GM12864 (cell line): ENCODE measurements around the gene NFIA.

ENCODE experiments used
- DNase-seq: peaks from one replicate; pipeline ENCODE4 v3.0.0-alpha.2; 2011; ENCODE audit warnings: low read depth
- H3K4me3 ChIP-seq: 2 replicates; pipeline ENCODE4 v1.5.1; 2011; ENCODE audit warnings: mild to moderate bottlenecking, low read depth, low read length, control low read depth
- TF ChIP-seq, protein P1 (sequence below): IDR thresholded peaks from 2 replicates; pipeline ENCODE4 v1.5.1; 2011; ENCODE audit warnings: low read depth, mild to moderate bottlenecking, moderate library complexity, low read length, control low read depth, inconsistent platforms; ENCODE audit errors: missing control alignments

Gene NFIA

DNA sequence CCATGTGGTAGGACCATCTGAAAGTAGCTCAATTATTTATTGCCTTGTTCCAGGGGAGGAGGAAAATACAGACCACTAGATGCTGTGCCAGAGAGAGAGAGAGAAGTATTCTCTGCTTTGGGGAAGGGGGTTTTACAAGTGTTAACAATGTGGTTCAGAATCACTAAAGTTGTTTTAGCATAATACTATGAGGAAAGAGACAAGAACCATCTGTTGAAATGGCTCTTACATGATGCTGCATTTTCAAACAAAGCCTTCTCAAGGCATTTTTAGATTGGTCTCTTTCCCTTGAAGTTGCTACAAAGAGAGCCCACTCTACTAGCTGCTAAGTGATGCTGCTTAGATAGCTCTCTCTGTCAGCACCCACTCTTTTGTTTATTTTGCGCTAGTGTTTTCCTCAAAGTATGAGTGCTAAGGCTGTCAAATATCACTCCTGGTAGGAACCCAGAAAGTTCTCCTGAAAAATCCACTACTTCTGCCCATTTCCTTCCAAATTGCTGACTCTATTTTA, 255.1 kb downstream of the NFIA start:
- TF ChIP-seq, protein P1, sequence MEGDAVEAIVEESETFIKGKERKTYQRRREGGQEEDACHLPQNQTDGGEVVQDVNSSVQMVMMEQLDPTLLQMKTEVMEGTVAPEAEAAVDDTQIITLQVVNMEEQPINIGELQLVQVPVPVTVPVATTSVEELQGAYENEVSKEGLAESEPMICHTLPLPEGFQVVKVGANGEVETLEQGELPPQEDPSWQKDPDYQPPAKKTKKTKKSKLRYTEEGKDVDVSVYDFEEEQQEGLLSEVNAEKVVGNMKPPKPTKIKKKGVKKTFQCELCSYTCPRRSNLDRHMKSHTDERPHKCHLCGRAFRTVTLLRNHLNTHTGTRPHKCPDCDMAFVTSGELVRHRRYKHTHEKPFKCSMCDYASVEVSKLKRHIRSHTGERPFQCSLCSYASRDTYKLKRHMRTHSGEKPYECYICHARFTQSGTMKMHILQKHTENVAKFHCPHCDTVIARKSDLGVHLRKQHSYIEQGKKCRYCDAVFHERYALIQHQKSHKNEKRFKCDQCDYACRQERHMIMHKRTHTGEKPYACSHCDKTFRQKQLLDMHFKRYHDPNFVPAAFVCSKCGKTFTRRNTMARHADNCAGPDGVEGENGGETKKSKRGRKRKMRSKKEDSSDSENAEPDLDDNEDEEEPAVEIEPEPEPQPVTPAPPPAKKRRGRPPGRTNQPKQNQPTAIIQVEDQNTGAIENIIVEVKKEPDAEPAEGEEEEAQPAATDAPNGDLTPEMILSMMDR, result no peak
- no peak for DNase-seq
- H3K4me3 ChIP-seq, result no peak overlapping the region

DNA sequence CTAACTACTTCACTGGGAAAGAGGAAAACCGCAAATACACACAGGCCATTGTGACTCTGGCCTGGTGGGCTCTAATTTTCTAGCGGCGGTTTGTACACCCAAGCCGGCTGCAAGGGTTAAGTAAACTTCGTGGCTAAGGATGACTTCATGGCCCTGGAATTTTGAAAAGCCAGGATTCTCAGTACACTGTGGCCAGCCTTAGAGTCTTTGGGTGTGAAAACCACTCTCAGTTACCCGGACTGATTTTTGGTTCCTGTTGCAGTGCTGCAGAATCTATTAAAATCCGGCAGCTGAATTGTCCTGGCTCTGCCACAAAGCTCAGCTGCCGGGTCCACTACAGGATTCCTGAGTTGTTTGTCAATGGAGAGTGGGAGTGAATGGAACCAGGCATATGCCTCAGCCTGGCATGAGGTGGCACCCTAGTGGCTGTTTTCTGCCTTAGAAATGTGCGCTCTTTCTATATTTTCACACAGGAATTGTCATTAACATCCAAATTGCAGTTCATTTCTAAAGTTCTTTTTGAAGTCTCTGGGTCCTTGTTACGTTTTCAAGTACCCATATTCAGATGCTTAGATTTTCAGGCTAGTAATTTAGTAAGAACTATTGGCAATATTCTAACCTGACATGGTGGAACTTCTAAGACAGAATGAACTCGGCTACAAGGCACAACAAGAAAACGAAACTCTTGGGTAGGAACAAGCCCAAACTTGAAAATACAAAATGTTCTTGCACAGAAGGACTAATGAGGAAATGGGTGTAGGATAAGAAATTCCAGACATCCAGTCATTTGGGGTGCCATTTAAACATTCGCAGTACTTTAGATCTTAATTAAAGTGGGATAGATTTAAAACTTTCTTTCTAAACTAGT, 255.9 kb downstream of the NFIA start:
- no peak for DNase-seq
- H3K4me3 ChIP-seq, result no peak overlapping the region
- TF ChIP-seq, protein P1, result peak; percentile 49

DNA sequence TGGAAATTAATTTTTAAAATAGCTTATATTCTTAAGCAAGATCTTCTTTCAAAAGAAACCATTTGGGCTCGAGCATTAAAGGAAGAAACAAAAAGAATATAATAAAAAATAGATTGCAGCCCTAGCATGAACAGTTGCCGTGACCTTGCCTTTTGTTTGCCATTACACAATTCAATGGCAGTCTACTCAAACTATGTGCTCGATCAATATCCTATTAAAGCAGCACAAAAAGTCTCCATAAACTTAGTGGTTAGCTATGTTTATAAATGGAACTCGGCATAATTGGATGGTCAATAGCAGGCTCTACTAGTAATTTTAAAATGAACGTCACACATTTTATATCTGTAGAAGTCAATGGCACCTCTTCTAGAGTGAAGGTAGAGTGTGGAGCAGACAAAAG, 256.5 kb downstream of the NFIA start:
- no peak overlapping the region for H3K4me3 ChIP-seq
- DNase-seq, result no peak
- TF ChIP-seq, protein P1, result no peak

DNA sequence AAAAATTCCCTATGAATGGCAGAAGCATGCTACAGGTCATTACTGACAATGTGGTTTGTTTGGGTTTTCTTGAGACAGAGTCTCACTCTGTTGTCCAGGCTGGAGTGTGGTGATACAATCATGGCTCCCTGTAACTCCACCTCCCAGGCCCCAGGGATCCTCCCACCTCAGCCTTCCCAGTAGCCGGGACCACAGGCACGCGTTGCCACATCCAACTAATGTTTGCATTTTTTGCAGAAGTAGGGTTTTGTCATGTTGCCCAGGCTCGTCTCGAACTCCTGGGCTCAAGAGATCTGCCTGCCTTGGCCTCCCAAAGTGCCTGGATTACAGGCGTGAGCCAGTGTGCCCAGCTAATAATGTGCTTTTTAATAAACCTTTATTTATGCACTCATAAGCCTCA, 259.1 kb downstream of the NFIA start:
- no peak overlapping the region for H3K4me3 ChIP-seq
- DNase-seq, result no peak
- TF ChIP-seq, protein P1, result no peak

DNA sequence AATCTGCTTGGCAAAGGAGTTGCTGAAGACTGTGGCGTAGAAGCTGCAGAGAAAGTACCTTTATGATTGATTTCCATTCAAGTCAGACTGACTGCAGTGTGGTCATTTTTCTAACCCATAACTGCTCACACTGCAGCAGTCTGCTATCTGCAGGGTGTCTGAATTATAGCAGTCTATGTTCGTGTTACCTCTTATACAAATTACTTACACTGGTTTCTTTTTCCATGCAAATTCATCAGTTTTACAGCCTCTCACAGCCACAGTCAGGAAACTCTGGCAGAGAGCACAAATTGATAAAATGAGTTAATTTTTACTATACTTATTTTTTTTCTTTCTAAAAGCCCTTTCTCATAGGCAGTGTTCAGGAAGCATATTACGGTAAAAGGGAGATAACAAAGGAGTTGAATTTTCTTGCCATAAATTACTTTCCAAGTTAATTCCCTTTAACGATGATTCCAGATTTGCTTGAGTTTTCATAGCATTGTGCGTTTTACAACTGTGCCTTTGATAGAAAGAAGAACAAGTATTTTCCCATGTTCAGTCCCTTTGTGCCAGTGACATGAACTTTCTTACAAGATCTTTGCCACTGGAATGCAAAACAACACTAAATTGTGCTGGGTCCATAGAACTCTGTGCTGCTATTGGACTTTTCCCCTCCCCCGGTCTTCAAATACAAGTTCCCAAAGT, 261.5 kb downstream of the NFIA start:
- no peak for DNase-seq
- TF ChIP-seq, protein P1, result no peak
- no peak overlapping the region for H3K4me3 ChIP-seq

DNA sequence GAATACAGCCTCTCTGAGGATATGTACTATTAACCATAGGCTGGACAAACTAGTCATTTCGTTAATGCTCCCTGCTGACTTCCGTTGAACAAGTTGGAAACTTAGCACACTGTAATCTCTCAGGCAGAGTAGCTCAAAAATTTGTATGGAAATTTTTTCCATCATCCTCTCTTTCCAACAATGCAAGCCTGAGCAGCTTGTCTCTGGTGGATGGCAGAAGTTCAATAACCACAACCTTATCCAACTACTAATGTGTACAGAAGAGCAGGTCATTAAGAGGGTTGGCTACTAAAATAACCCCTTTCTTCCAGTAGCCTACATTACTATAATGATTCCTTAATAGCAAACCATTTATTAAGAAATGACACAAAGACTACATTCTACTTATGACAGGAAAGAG, 262.3 kb downstream of the NFIA start:
- no peak for DNase-seq
- H3K4me3 ChIP-seq, result no peak overlapping the region
- TF ChIP-seq, protein P1, result no peak
